HEK293 (cell line): Measurements from ENCODE around the gene NKX1-1.
"Not testable (repeated sequence)": the region's sequence is repeated elsewhere in the genome, so short reads cannot be mapped to it uniquely, and the experiment has no call there.

ENCODE experiments used
- CTCF ChIA-PET: fragments of 350-600 bp; formaldehyde crosslinking; extraction: SDS; loops from one replicate; lab custom pipeline; 2021; ENCODE audit warnings: antibody characterized with exemption; lab: Yijun Ruan, JAX
- POLR2A ChIA-PET: fragments of 300-600 bp; formaldehyde crosslinking; extraction: SDS; loops from one replicate; lab custom pipeline; 2020; ENCODE audit warnings: antibody characterized with exemption, inconsistent platforms; lab: Yijun Ruan, JAX
- H3K27ac ChIP-seq: fragments of 200-500 bp; sonication (Bioruptor generic); 2 replicates; pipeline ENCODE4 v1.5.1; 2014; ENCODE audit warnings: low read depth, low read length, control low read depth, inconsistent platforms; ENCODE audit errors: extremely low read depth
- H3K36me3 ChIP-seq, 2 experiments: fragments of 200-500 bp in 1 of 2; sonication (Bioruptor generic) in 1 of 2; 1 replicate in 1 of 2; 2 replicates in 1 of 2; pipeline ENCODE4 v1.5.1; 2014 to 2017; ENCODE audit warnings: inconsistent platforms in 2 of 2, low read length in 2 of 2; ENCODE audit not compliant: control insufficient read depth in 2 of 2, insufficient read depth in 1 of 2
- H3K4me1 ChIP-seq: fragments of 200-500 bp; sonication (Bioruptor generic); 2 replicates; pipeline ENCODE4 v1.5.1; 2014; ENCODE audit warnings: mild to moderate bottlenecking, low read length, inconsistent platforms; ENCODE audit not compliant: control insufficient read depth, insufficient read depth
- H3K4me3 ChIP-seq: 2 replicates; pipeline ENCODE4 v1.5.1; 2011; ENCODE audit warnings: low read depth, mild to moderate bottlenecking, control low read depth, low read length, moderate library complexity
- H3K9me3 ChIP-seq: fragments of 200-500 bp; sonication (Bioruptor generic); 2 replicates; pipeline ENCODE4 v1.5.1; 2014; ENCODE audit warnings: low read depth, low read length, inconsistent platforms; ENCODE audit not compliant: control insufficient read depth, insufficient read depth
- GLI2 ChIP-seq: fragments of 450-650 bp; formaldehyde crosslinking; IDR thresholded peaks from 2 replicates; pipeline ENCODE4; 2017; ENCODE audit warnings: missing biosample characterization, missing genetic modification characterization, low read depth, borderline replicate concordance
- GLIS1 ChIP-seq: fragments of 450-650 bp; formaldehyde crosslinking; IDR thresholded peaks from 2 replicates; pipeline ENCODE4 v1.5.1; 2016; ENCODE audit warnings: missing biosample characterization, missing genetic modification characterization
- GLIS2 ChIP-seq: fragments of 450-650 bp; formaldehyde crosslinking; IDR thresholded peaks from 2 replicates; pipeline ENCODE4 v1.5.1; 2016; ENCODE audit warnings: missing biosample characterization, missing genetic modification characterization
- ZBTB21 ChIP-seq: fragments of 450-650 bp; formaldehyde crosslinking; IDR thresholded peaks from 2 replicates; pipeline ENCODE4 v1.5.1; 2017; ENCODE audit warnings: missing biosample characterization, missing genetic modification characterization
- ZBTB26 ChIP-seq: fragments of 450-650 bp; formaldehyde crosslinking; optimal IDR thresholded peaks from 2 replicates; pipeline ENCODE3; 2016; ENCODE audit warnings: missing biosample characterization, mild to moderate bottlenecking, missing genetic modification characterization
- ZNF155 ChIP-seq: fragments of 450-650 bp; formaldehyde crosslinking; IDR thresholded peaks from 2 replicates; pipeline ENCODE4 v1.5.1; 2016; ENCODE audit warnings: missing biosample characterization, missing genetic modification characterization
- ZNF311 ChIP-seq: fragments of 450-650 bp; formaldehyde crosslinking; IDR thresholded peaks from 2 replicates; pipeline ENCODE4 v1.5.1; 2017; ENCODE audit warnings: missing biosample characterization, missing genetic modification characterization, borderline replicate concordance
- ZNF391 ChIP-seq: fragments of 450-650 bp; formaldehyde crosslinking; IDR thresholded peaks from 2 replicates; pipeline ENCODE4 v1.5.1; 2016; ENCODE audit warnings: low read depth, missing biosample characterization, missing genetic modification characterization, borderline replicate concordance
- ZNF394 ChIP-seq: fragments of 450-650 bp; formaldehyde crosslinking; IDR thresholded peaks from 2 replicates; pipeline ENCODE4 v1.5.1; 2016; ENCODE audit warnings: missing biosample characterization, missing genetic modification characterization, mild to moderate bottlenecking, moderate library complexity, borderline replicate concordance
- ZNF548 ChIP-seq: fragments of 450-650 bp; formaldehyde crosslinking; IDR thresholded peaks from 2 replicates; pipeline ENCODE4 v1.5.1; 2016; ENCODE audit warnings: missing biosample characterization, missing genetic modification characterization
- ZNF704 ChIP-seq: fragments of 450-650 bp; formaldehyde crosslinking; IDR thresholded peaks from 2 replicates; pipeline ENCODE4 v1.5.1; 2016; ENCODE audit warnings: missing biosample characterization, missing genetic modification characterization
- ZNF830 ChIP-seq: fragments of 450-650 bp; IDR thresholded peaks from 2 replicates; pipeline ENCODE4 v1.5.0; 2018; ENCODE audit warnings: missing biosample characterization, missing genetic modification characterization, low read depth, mild to moderate bottlenecking, moderate library complexity

The NKX1-1 gene

GRCh38 chr4:1373892-1374705, 32.1 kb downstream of the NKX1-1 start:
- TF ChIP-seq ZBTB21 (tag by site-specific recombination) (no peak), ZNF548 (tag by site-specific recombination) (no peak), ZNF391 (no peak), GLIS2 (no peak), ZNF155 (tag by site-specific recombination) (no peak), ZNF394 (tag by site-specific recombination) (no peak), ZNF704 (tag by site-specific recombination) (no peak), ZNF311 (tag by site-specific recombination) (no peak), ZBTB26 (tag by site-specific recombination) (no peak), GLIS1 (tag by site-specific recombination) (no peak), GLI2 (no peak)
- Histone ChIP-seq H3K9me3 (no peaks in the 10 kb centered on the region), H3K36me3 (peaks cover 0 to 49% of the 10 kb centered on the region in 2 experiments; a peak in 1 of 3 replicates), H3K4me1 (no peaks in the 10 kb centered on the region), H3K27ac (no peak overlapping the region), H3K4me3 (no peak overlapping the region)
- CTCF ChIA-PET: no interaction called here
- POLR2A ChIA-PET: no interaction called here

GRCh38 chr4:1372576-1372975, 33.7 kb downstream of the NKX1-1 start:
- not testable (repeated sequence) for H3K27ac ChIP-seq, H3K4me1 ChIP-seq
- CTCF ChIA-PET: interaction anchor here (0.6 kb wide), 1 partner anchor 347 kb away, joined by 3 read pairs; no protein-coding TSS in a partner anchor

GRCh38 chr4:1371176-1372165, 34.8 kb downstream of the NKX1-1 start:
- H3K36me3 ChIP-seq: peaks cover 0 to 61% of the 10 kb centered on the region in 2 experiments; a peak in 1 of 3 replicates
- no peaks in the 10 kb centered on the region for H3K9me3 ChIP-seq
- no peak overlapping the region for H3K27ac ChIP-seq
- no peaks in the 10 kb centered on the region for H3K4me1 ChIP-seq
- CTCF ChIA-PET: interaction anchor here (0.6 to 0.7 kb wide), 2 partner anchors 10 to 16 kb away, joined by 3 read pairs; no protein-coding TSS in a partner anchor
- POLR2A ChIA-PET: interaction anchor here (0.6 kb wide), 1 partner anchor 10 kb away, joined by 4 read pairs; no protein-coding TSS in a partner anchor
- no peak overlapping the region for H3K4me3 ChIP-seq
- TF ChIP-seq GLIS2 (no peak), ZNF830 (tag by site-specific recombination) (no peak)

More at GRCh38 chr4:1372576-1372975, 33.7 kb downstream of the NKX1-1 start:
- H3K36me3 ChIP-seq: peaks cover 0 to 60% of the 10 kb centered on the region in 2 experiments; a peak in 1 of 3 replicates
- H3K4me3 ChIP-seq, POLR2A ChIA-PET, H3K9me3 ChIP-seq: not testable (repeated sequence)
